ENCODE data around the gene NRXN3.

The NRXN3 gene

DNA sequence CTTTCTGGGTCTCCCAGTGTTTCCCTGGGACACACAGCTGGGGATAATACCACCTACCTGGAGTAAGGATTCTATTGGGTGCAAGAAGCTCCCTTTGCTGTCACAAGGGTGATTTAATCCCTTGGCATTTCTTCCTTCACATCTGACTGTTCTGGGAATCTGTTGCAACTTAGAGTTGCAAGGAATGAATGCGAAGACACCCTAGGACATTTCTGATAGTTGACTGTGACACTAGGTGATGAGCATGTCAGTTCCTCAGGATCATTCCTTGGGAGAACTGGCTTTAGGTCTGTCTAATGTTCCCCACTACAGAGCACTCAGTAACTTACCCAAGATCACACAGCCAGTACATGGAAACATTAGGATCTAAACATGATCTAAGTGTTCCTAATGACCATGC lies 593.6 kb downstream of the NRXN3 start:
- Histone ChIP-seq H3K4me1 (ENCODE audit: control insufficient read depth, insufficient read depth, low read length) (no peaks in the 10 kb centered on the region), H3K36me3 (ENCODE audit: control insufficient read depth, insufficient read depth, low read length) (no peaks in the 10 kb centered on the region), H3K27me3 (ENCODE audit: control insufficient read depth, insufficient read depth, low read length) (no peaks in the 10 kb centered on the region), H3K4me3 (ENCODE audit: low read length) (no peak overlapping the region), H3K27ac (ENCODE audit: low read depth, low read length) (no peak overlapping the region), H3K9ac (ENCODE audit: low read length) (no peak overlapping the region)

DNA sequence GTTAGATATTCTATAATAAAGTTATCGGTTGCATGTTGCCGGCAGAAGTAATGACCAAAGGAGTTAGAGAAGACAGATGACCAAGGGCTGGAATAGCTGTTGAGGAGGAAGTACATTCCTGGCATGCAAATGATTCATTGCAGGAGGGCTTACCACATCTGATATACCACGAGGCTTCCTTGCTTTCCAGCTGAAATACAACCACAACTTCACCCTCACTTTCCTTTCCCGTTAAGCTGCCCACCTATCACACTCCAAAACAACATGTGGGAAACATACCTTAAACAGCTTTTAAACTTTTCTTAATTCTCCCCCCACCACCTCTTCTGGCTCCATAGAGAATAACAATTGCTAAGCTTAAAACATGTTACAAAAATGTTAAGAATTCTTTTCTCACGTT lies 594.1 kb downstream of the NRXN3 start:
- Histone ChIP-seq H3K9ac (ENCODE audit: low read length) (no peak overlapping the region), H3K27ac (ENCODE audit: low read depth, low read length) (no peak overlapping the region), H3K4me3 (ENCODE audit: low read length) (no peak overlapping the region), H3K4me1 (ENCODE audit: control insufficient read depth, insufficient read depth, low read length) (no peaks in the 10 kb centered on the region), H3K27me3 (ENCODE audit: control insufficient read depth, insufficient read depth, low read length) (no peaks in the 10 kb centered on the region), H3K36me3 (ENCODE audit: control insufficient read depth, insufficient read depth, low read length) (no peaks in the 10 kb centered on the region)

DNA sequence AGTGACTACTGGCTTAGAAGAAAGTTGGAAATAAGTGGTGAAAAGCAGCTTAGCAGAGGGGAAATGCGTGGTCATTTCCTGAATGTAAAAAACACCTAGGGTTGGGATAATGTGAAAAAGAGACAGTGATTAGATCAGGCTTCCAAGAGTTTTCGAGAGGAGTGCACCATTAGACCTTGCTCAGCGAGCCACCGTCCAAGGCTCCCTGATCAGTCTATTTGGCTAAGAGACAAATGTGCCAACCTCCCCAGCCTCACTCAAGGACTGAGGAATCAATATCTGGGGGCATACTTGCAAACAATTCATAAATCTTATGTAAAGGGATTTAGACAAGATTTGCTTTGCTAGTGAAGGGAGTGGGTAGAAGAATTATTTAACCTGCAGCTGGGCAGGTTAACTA lies 594.5 kb downstream of the NRXN3 start:
- Histone ChIP-seq H3K4me3 (ENCODE audit: low read length) (no peak overlapping the region), H3K36me3 (ENCODE audit: control insufficient read depth, insufficient read depth, low read length) (no peaks in the 10 kb centered on the region), H3K27me3 (ENCODE audit: control insufficient read depth, insufficient read depth, low read length) (no peaks in the 10 kb centered on the region), H3K27ac (ENCODE audit: low read depth, low read length) (no peak overlapping the region), H3K4me1 (ENCODE audit: control insufficient read depth, insufficient read depth, low read length) (no peaks in the 10 kb centered on the region), H3K9ac (ENCODE audit: low read length) (no peak overlapping the region)

DNA sequence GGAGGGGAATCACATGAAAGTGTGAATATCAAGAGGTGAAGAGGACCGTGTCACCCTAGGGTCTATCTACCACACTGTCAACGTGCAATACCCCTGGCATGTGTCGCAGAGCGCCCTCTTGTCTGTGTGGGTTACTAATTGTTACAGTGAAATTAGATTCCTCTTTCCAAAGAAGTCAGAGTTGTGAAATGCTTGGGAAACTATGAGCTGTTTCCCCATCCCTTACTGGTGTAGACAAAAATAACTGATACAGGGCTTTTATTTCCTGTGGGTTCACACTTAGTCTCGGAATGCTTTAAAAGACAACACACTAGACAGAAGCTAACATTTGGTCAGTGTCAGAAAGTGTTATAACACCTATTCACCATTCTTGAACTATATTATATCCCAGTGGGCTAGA lies 597.3 kb downstream of the NRXN3 start:
- H3K27me3 ChIP-seq (ENCODE audit: control insufficient read depth, insufficient read depth, low read length) = no peaks in the 10 kb centered on the region
- H3K4me1 ChIP-seq (ENCODE audit: control insufficient read depth, insufficient read depth, low read length) = no peaks in the 10 kb centered on the region
- no peaks in the 10 kb centered on the region for H3K36me3 ChIP-seq (ENCODE audit: control insufficient read depth, insufficient read depth, low read length)
- no peak overlapping the region for H3K27ac ChIP-seq (ENCODE audit: low read depth, low read length)
- H3K4me3 ChIP-seq (ENCODE audit: low read length) = no peak overlapping the region
- H3K9ac ChIP-seq (ENCODE audit: low read length) = no peak overlapping the region

DNA sequence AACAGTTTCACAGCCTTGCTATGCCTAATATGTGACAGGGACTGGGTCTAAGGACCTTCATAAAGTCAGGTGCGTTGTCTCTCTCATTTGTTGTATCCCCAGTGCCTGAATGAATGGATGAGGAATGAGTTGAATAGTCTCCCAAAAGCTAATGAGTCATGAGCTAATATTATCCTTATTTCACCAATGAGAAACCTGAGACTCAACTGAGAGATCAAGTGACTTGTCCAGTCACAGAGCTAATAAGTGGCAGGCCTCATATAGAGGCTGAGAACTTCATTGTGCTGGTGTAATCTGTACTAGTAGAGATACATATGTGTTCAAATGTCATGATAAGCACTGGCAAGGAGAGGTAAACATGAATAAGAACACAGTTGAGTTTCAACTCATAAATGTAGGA lies 612.4 kb downstream of the NRXN3 start:
- Histone ChIP-seq H3K27me3 (ENCODE audit: control insufficient read depth, insufficient read depth, low read length) (no peaks in the 10 kb centered on the region), H3K9ac (ENCODE audit: low read length) (no peak overlapping the region), H3K4me1 (ENCODE audit: control insufficient read depth, insufficient read depth, low read length) (no peaks in the 10 kb centered on the region), H3K4me3 (ENCODE audit: low read length) (no peak overlapping the region), H3K27ac (ENCODE audit: low read depth, low read length) (no peak overlapping the region), H3K36me3 (ENCODE audit: control insufficient read depth, insufficient read depth, low read length) (no peaks in the 10 kb centered on the region)

DNA sequence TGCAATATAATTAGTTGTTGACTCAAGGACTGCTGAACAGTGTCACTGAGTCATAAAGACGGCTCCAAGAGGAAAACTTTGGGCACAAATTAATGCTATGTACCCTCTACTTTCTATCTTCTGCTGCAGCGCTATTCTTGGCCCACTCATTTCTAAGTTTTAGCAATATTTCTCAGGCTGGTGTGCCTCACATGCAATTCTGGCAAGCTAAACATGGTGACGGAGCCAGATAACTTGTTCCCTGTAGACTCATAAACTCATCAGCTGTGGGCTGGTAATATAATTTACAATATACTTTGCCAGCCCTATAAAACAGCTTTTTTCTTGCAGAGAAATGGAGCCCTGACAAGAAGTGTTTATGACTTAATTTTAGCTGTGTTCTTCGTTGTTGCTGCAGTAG lies 615.1 kb downstream of the NRXN3 start:
- no peak overlapping the region for H3K9ac ChIP-seq (ENCODE audit: low read length)
- H3K36me3 ChIP-seq (ENCODE audit: control insufficient read depth, insufficient read depth, low read length) = no peaks in the 10 kb centered on the region
- no peak overlapping the region for H3K27ac ChIP-seq (ENCODE audit: low read depth, low read length)

DNA sequence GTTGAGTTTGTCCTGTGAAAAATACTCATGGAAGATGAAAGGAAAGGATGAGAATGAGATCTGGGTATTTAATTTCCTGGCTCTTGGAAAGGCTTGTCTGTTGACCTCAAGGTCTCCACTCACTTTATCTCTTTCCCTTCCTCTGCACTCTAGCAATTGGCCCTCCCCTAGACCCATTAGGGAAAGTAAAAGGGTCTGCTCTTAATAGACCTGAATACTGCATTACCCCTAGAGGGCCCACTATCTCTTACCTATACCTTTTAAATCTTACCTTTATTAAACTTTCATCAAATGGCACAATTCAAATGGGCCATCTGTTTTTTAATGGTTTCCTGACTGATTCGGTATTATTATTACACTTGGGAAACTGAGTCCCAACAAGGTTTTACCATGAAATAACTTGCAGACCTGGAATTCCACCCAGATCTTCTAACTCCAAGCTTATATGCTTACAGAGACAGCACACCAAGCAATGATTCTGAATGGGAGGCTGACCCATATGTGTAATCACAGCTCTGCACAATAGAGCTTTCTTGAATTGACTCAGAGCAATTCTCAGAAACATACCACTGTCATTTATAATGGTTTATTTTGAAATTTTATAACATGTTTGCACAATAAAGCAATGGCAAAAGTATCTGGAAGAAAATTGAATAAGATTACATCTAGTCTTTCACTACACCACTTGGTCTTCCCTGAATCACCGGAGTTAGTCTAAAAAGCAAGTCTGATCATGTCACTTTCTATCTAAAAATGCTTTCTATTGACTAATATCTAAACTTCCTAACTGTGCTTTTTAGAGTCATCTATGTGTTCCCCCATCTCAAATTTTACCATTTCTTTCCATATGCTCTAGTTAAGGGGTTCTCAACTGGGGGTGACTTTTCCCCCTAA lies 618.5 kb downstream of the NRXN3 start:
- no peak overlapping the region for H3K4me3 ChIP-seq (ENCODE audit: low read length)
- H3K27me3 ChIP-seq (ENCODE audit: control insufficient read depth, insufficient read depth, low read length) = no peaks in the 10 kb centered on the region
- H3K9ac ChIP-seq (ENCODE audit: low read length) = no peak overlapping the region
- no peak overlapping the region for H3K27ac ChIP-seq (ENCODE audit: low read depth, low read length)
- H3K36me3 ChIP-seq (ENCODE audit: control insufficient read depth, insufficient read depth, low read length) = no peaks in the 10 kb centered on the region
- no peaks in the 10 kb centered on the region for H3K4me1 ChIP-seq (ENCODE audit: control insufficient read depth, insufficient read depth, low read length)

More for the DNA sequence above, 615.1 kb downstream of the NRXN3 start:
- Histone ChIP-seq H3K4me1 (ENCODE audit: control insufficient read depth, insufficient read depth, low read length) (no peaks in the 10 kb centered on the region), H3K27me3 (ENCODE audit: control insufficient read depth, insufficient read depth, low read length) (no peaks in the 10 kb centered on the region), H3K4me3 (ENCODE audit: low read length) (no peak overlapping the region)

DNA sequence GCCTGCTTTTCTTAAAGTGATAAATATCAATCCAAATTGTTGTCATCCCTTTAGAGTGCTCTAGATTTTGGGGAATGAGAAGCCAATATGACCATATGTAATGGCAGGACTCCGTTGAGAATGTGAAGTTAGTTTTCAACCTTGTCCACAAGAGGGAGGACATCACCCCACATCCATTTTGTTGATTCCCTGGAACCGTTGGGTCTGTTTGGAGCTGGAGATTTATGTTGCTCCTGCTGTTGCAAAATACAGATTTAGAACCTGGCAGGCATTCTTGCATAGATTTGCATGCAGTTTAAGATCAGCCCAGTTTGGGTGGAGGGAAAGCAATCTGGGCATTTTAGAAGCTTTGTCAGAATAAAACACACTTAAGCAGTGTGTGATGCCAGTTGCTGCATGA lies 620.1 kb downstream of the NRXN3 start:
- no peaks in the 10 kb centered on the region for H3K4me1 ChIP-seq (ENCODE audit: control insufficient read depth, insufficient read depth, low read length)

DNA sequence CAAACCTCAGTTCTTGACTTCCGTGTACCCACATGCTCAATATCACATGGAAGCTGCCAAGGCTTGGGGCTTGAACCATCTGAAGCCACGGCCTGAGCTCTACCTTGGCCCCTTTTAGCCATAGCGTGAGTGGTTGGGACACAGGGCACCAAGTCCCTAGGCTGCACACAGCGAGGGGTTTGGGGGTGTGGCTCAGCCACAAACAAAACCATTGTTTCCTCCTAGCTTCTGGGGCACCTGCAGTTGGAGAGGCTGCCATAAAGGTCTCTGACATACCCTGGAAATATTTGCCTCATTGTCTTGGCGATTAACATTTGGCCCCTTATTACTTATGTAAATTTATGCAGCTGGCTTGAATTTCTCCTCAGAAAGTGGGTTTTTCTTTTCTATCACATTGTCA lies 628.6 kb downstream of the NRXN3 start:
- Histone ChIP-seq H3K27me3 (ENCODE audit: control insufficient read depth, insufficient read depth, low read length) (no peaks in the 10 kb centered on the region), H3K9ac (ENCODE audit: low read length) (no peak overlapping the region), H3K4me1 (ENCODE audit: control insufficient read depth, insufficient read depth, low read length) (no peaks in the 10 kb centered on the region), H3K27ac (ENCODE audit: low read depth, low read length) (no peak overlapping the region), H3K4me3 (ENCODE audit: low read length) (no peak overlapping the region), H3K36me3 (ENCODE audit: control insufficient read depth, insufficient read depth, low read length) (no peaks in the 10 kb centered on the region)

More for the DNA sequence above, 620.1 kb downstream of the NRXN3 start:
- no peaks in the 10 kb centered on the region for H3K27me3 ChIP-seq (ENCODE audit: control insufficient read depth, insufficient read depth, low read length)
- H3K36me3 ChIP-seq (ENCODE audit: control insufficient read depth, insufficient read depth, low read length) = no peaks in the 10 kb centered on the region
- no peak overlapping the region for H3K9ac ChIP-seq (ENCODE audit: low read length)
- H3K27ac ChIP-seq (ENCODE audit: low read depth, low read length) = no peak overlapping the region
- no peak overlapping the region for H3K4me3 ChIP-seq (ENCODE audit: low read length)

DNA sequence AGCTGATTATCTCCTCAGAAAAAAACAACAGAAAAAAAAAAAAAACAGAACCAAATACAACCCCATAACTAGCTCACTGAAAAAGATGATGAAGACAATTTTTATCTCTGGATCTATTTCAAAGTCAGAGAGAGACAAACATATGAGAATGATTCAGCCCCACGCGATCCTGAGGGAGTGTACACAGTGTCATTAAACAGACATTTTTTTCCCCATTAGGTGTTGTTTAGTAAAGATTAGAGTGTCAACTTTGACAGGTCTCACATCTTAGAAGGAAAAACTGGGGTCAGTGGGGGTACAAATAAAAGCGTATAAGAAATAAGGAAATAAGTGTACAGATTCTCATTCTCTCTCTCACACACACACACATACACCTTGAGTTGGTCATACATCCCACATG lies 635.4 kb downstream of the NRXN3 start:
- H3K27ac ChIP-seq (ENCODE audit: low read depth, low read length) = no peak overlapping the region
- H3K36me3 ChIP-seq (ENCODE audit: control insufficient read depth, insufficient read depth, low read length) = no peaks in the 10 kb centered on the region
- H3K4me3 ChIP-seq (ENCODE audit: low read length) = no peak overlapping the region
- H3K27me3 ChIP-seq (ENCODE audit: control insufficient read depth, insufficient read depth, low read length) = no peaks in the 10 kb centered on the region
- H3K9ac ChIP-seq (ENCODE audit: low read length) = no peak overlapping the region
- no peaks in the 10 kb centered on the region for H3K4me1 ChIP-seq (ENCODE audit: control insufficient read depth, insufficient read depth, low read length)

DNA sequence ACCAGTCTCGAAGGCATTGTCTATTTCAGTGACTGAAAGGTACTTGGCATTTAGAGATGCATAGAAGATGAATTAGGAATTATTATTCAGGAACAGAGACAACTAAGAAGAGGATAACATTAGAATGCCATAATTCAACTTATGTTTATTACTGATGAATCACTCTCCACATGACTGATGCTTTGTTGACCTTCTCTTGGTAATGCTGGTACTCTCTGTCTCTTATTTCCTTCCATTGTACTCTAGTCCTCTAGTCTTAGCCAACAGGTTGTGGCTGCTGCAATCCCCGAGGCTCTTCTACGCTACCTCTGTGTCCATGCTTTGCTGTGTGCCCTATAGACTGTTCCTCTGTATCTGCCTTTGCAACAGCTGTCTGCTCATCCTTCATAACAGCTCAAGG lies 652.9 kb downstream of the NRXN3 start:
- H3K9ac ChIP-seq (ENCODE audit: low read length) = no peak overlapping the region
- no peaks in the 10 kb centered on the region for H3K4me1 ChIP-seq (ENCODE audit: control insufficient read depth, insufficient read depth, low read length)

DNA sequence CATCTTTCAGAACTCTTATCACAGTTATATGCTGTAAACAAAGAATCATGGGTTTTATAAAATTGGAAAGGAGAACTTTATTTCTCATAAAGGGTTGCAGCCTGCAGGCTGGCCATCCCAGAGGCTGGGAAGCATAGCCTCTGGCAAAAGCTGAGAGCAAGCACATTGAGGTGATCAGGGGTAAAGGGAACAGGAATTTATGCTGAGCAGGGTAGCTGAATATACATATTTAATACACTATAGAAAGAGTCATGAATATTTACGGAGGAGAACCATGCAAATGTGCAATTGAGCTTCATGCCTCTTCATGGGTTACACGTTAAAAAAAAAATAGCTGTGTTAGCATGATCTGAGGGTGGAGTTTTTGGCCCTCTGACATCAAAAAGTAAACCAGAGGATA lies 653.3 kb downstream of the NRXN3 start:
- Histone ChIP-seq H3K9ac (ENCODE audit: low read length) (no peak overlapping the region), H3K27me3 (ENCODE audit: control insufficient read depth, insufficient read depth, low read length) (no peaks in the 10 kb centered on the region), H3K27ac (ENCODE audit: low read depth, low read length) (no peak overlapping the region), H3K4me1 (ENCODE audit: control insufficient read depth, insufficient read depth, low read length) (no peaks in the 10 kb centered on the region), H3K36me3 (ENCODE audit: control insufficient read depth, insufficient read depth, low read length) (no peaks in the 10 kb centered on the region), H3K4me3 (ENCODE audit: low read length) (no peak overlapping the region)

More for the DNA sequence above, 652.9 kb downstream of the NRXN3 start:
- H3K4me3 ChIP-seq (ENCODE audit: low read length) = no peak overlapping the region
- no peaks in the 10 kb centered on the region for H3K27me3 ChIP-seq (ENCODE audit: control insufficient read depth, insufficient read depth, low read length)
- no peaks in the 10 kb centered on the region for H3K36me3 ChIP-seq (ENCODE audit: control insufficient read depth, insufficient read depth, low read length)
- H3K27ac ChIP-seq (ENCODE audit: low read depth, low read length) = no peak overlapping the region

DNA sequence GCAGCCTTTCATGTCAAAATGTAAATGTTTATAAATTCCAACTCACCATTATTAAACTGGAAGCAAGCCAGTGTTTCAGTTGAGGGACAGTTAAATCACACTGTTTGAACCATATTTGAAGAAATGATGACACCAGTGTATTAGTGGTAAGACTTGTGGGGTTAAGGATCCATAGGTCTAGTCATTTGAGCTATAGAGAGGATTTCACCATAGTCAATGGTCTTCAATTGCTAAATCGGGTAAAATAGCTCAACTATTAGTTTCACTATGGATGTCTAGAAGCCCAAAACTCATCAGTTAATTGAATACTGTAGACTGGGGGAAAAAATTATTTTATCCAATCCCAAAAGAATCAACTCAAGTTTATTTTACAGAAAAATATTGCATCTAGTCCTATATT lies 659.1 kb downstream of the NRXN3 start:
- Histone ChIP-seq H3K36me3 (ENCODE audit: control insufficient read depth, insufficient read depth, low read length) (no peaks in the 10 kb centered on the region), H3K4me1 (ENCODE audit: control insufficient read depth, insufficient read depth, low read length) (no peaks in the 10 kb centered on the region), H3K27ac (ENCODE audit: low read depth, low read length) (no peak overlapping the region), H3K9ac (ENCODE audit: low read length) (no peak overlapping the region), H3K27me3 (ENCODE audit: control insufficient read depth, insufficient read depth, low read length) (no peaks in the 10 kb centered on the region), H3K4me3 (ENCODE audit: low read length) (no peak overlapping the region)
